NOMO-1 treated with dmso at 0.1 percent for 144 hours (cell line): ENCODE results near the gene SAMHD1.
A peak's percentile ranks its signal among the peaks of the same experiment; 100 is the strongest.
"Not testable (repeated sequence)": the region's sequence is repeated elsewhere in the genome, so short reads cannot be mapped to it uniquely, and the experiment has no call there.

ENCODE experiments used
- DNase-seq: peaks from one replicate; lab custom pipeline; 2025; ENCODE audit not compliant: unreplicated experiment; lab: John Stamatoyannopoulos, UW

SAMHD1 gene

DNA sequence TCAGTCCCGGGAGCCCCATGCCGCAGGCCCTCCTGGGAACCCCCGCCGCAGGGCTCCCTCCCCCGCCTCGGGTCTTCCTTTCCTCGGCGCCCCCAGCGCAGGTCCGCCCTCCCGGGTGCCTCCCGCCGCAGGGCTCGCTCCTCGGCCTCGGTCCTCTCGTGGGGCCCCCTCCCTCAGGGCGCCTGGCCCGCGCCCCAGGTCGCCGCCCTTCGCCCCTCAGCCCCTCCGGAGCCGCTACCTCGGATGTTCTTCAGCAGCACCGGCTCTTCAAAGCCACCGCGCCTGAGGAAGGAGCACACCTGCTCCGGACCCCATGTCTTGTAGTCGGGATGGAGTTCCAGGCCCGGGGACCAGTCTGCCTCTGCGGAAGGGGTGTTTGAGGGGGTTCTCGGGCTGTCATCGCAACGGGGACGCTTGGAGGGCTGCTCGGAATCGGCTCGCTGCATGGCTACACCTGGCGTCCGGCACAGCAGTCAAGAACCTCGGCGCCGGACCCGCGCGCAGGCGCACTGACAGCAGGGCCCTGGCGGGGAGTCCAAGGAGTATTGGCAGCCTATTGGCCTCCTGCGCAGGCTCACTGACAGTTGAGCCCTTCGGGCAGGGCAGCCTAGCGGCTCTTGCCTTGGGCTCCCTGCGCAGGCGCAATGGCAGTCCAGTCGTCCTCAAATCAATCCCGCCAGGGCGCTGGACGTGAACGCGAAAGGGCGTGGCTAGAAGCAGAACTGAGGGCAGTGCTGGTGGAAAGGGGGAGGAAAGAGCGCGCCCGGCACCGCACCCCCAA lies at the start of gene SAMHD1:
TSS of gene SAMHD1 (minus strand) at position 511 of the 781 bp plus-strand sequence. CDS start at position 446, 65 bp downstream.
- peak; percentile 96 for DNase-seq

DNA sequence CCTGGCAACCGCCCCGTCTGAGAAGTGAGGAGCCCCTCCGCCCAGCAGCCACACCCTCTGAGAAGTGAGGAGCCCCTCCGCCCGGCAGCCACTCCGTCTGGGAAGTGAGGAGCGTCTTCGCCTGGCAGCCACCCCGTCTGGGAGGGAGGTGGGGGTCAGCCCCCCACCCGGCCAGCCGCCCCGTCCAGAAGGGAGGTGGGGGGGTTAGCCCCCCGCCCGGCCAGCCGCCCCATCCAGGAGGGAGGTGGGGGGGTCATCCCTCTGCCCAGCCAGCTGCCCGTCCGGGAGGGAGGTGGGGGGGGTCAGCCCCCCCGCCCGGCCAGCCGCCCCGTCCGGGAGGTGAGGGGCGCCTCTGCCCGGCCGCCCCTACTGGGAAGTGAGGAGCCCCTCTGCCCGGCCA lies 48.7 kb upstream of the SAMHD1 start:
- DNase-seq: not testable (repeated sequence)

DNA sequence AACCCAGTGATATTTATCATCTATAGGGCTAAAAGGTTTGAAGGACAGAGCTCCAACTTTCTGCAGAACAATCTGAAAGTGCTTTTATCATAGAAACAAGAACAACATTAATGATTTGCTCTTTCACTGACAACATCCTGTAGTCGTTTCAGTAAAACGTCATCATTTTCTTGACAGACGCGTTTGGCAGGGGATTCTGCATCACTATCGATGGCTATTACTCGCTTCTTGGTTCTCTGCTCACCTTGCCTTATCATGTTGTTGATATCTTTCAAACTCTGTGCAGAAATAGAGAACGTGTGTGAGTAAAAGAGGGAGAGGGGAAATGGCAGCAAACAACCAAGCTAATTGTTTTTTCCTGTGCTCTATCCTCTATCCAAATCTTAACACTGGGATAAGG lies 47.1 kb upstream of the SAMHD1 start:
- DNase-seq: no peak

- DNase-seq: no peak
Observed at GRCh38 chr20:36997121-36997520, 45.6 kb upstream of the SAMHD1 start.

- not testable (repeated sequence) for DNase-seq
Observed at GRCh38 chr20:36994221-36994620, 42.7 kb upstream of the SAMHD1 start.

DNA sequence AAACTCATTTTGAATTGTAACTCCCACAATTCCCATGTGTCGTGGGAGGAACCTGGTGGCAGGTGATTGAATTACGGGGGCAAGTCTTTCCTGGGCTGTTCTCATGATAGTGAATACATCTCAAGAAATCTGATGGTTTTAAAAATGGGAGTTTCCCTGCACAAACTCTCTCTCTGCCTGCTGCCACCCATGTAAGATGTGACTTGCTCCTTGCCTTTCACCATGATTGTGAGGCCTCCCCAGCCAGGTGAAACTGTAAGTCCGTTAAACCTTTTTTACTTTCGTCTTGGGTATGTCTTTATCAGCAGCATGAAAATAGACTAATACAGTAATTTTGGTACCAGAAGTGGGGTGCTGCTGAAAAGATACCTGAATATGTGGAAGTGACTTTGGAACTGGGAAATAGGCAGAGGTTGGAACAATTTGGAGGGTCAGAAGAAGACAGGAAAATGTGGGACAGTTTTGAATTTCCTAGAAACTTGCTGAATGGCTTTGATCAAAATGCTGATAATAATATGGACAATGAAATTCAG lies 41.4 kb upstream of the SAMHD1 start:
- DNase-seq: no peak

DNA sequence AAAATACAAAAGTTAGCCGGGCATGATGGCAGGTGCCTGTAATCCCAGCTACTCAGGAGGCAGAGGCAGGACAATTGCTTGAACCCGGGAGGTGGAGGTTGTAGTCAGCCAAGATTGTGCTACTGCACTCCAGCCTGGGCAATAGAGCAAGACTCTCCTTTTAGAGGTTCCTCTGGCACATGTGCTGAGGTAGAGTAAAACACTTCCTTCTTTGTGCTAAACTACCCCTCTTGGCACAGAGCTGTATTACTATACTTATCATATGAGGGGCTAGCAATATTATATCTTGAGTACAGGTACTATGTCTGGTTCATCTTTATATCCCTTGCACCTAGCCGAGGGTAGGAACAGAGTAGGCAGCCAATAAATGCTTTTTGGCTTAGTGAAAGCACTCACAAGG lies 40.2 kb upstream of the SAMHD1 start:
- no peak for DNase-seq

- DNase-seq: peak; percentile 80
Observed at GRCh38 chr20:36989797-36990196, 38.3 kb upstream of the SAMHD1 start.

GRCh38 chr20:36988494-36988966 lies 37.0 kb upstream of the SAMHD1 start:
- DNase-seq: peak; percentile 86

DNA sequence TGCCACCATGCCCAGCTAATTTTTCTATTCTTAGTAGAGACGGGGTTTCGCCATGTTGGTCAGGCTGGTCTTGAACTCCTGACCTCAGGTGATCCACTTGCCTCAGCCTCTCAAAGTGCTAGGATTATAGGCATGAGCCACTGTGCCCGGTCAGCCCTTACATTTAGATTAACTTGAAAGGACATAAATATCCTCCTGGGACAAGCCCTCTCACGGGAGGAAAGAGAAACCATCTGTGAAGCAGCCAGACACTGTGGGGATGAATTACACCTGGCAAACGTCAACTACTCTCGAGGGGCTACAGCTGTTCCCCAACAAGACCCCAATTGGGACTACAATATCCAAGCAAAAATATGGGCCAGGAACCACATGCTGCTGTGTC lies 32.7 kb upstream of the SAMHD1 start:
- DNase-seq: no peak

GRCh38 chr20:36975099-36975818 lies 23.8 kb upstream of the SAMHD1 start:
- DNase-seq: peak; percentile 35

DNA sequence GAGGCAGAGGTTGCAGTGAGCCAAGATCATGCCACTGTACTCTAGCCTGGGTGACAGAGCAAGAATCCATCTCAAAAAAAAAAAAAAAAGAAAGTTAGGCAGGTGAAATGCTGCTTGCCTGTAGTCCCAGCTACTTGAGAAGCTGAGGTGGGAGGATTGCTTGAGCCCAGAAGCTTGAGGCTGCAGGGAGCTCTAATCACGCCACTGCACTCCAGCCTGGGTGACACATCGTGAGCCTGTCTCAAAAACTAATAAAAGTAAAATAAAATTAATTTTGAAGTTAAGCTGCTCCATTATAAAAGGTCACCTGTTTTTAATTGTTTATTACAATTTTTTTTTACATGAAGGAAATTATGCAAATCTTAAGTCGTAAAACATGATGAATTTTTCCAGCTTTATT lies 23.2 kb upstream of the SAMHD1 start:
- no peak for DNase-seq

- DNase-seq: no peak
Observed at GRCh38 chr20:36971103-36971502, 19.6 kb upstream of the SAMHD1 start.

DNA sequence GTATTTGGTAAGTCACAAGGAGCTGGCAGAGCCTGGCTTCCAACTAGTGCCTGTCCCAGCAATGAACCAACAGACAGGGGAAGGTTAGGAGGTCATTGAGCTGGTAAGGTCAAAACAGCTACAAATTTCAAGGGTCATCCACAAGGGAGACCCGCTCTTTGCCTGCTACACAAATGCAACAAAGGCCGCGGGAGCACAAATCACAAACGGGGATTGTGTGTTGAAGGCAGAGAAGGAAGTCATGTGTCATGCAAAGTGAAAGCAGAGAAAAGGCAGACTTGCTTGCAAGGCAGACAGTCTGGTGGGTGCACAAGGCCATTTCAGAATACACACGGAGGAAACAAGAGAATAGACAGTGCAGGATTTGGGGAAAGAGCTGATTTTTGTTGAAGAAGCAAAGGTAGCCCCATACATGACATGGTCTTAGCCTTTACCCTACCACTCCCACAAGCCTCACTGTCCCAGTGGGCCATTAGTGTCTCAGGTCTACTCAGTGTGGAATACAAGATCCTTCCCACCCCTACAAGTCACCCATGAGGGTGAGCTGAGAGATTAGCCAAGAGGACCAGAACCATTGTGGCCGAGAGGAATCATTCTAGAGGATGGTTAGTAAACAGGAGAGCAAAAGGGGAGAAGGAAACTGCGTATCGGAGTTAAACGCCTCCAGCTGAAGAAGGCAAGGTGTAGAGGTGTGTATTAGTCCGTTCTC lies 18.1 kb upstream of the SAMHD1 start:
- DNase-seq: no peak

DNA sequence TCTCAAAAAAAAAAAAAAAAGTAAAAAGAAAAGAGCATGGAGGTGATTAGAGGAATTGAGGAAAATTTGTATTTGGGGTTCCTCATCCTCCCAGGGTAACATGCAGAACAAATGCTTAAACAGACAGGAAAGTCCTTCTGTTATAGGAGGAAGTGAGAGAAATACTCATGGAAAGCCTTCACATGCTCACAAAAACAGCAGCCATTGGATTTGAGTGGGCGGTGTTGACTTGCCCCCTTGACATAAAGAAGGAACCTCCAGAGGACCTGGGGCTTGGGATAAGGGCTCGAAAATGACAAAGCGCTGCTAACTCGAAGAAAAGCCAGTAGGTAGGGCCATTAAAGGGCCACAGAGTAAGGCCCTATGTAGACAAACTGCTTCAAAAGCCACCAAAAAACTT lies 17.5 kb upstream of the SAMHD1 start:
- DNase-seq: no peak

GRCh38 chr20:36967636-36968035 lies 16.1 kb upstream of the SAMHD1 start:
- DNase-seq: no peak

- not testable (repeated sequence) for DNase-seq
Observed at GRCh38 chr20:36966965-36967364, 15.5 kb upstream of the SAMHD1 start.

DNA sequence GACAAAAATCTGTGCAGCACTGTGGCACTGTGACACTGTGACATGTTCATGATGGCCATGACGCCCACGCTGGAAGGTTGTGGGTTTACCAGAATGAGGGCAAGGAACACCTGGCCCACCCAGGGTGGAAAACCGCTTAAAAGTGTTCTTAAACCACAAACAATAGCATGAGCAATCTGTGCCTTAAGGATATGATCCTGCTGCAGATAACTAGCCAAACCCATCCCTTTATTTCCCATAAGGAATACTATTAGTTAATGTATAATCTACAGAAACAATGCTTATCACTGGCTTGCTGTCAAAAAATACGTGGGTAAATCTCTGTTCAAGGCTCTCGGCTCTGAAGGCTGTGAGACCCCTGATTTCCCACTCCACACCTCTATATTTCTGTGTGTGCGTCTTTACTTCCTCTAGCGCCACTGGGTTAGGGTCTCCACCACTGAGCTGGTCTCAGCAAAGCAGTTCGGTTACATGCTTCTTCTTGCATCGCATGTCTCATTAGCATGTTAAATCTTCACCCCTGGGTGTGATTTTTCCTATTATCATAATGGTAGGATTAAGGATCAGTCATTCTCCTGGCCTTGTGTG lies 10.9 kb upstream of the SAMHD1 start:
- DNase-seq: not testable (repeated sequence)

DNA sequence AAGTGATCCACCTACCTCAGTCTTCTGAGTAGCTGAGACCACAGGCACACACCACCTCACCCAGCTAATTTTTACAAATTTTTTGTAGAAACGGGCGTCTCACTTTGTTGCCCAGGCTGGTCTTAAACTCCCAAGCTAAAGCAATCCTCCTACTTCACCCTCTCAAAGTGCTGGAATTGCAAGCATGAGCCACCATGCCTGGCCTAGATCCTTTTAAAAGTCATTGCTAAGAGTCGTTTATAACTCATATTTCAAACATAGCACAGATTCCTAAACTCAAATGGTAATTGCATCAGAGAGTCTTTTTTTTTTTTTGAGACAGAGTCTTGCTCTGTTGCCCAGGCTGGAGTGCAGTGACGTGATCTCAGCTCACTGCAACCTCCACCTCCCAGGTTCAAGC lies 7.7 kb upstream of the SAMHD1 start:
- DNase-seq: no peak

DNA sequence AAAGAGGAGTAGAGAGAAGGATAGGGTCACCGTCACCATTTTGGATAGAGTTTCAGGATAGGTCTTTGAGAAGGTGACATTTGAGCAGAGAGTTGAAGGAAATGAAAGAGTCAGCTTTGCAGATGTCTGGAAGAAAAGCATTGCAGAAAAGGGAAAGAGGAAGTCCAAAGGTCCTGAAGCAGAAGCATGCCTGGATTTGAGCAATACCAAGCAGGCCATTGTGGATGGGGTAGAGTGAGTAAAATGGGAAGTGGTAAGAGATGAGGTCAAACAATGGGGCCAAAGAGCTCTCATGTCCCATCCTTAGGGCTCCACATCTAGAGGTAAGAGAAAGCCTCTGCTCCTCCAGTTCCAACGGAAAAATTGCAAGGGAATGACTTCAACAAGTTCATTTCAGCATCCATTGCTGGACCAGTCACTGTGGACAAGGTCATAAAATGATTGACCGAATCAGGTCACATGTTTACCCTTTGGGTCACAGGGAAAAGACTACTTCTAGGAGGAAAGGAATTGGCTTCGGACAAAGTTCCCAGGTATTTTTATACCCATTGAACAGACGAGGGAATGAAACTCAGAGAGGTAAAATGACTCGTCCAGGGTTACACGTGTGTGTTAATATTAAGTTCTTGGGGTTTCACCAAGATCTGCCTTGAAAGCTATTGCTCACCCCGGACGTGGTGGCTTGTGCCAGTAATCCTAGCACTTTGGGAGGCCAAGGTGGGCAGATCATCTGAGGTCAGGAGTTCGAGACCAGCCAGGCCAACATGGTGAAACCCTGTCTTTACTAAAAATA lies 6.6 kb upstream of the SAMHD1 start:
- DNase-seq: peak; percentile 95
